Heart right ventricle (tissue), 16 donors: ENCODE data around the gene CTU2. TPM values are rescaled to one million over a fixed set of nuclear protein-coding genes. Genes with fewer than 3 reads are reported as not detected.

ENCODE experiments used
- ATAC-seq, 8 donors: fragments of 200-7000 bp; cut with Tn5 transposase; one replicate each; pipeline ENCODE4 v1.9.1; 2020; ENCODE audit warnings: mild to moderate bottlenecking in 8 of 8, moderate library complexity in 8 of 8, moderate number of reproducible peaks in 1 of 8
- DNase-seq, 2 donors: peaks; one replicate each; pipeline ENCODE4 v3.0.0-alpha.2; 2020
- H3K27ac ChIP-seq, 10 donors: fragments of 200-600 bp; sonication (generic) in 2 of 10; one replicate each; pipeline versions ENCODE4 v1.5.0 to v1.8.0; 2020 to 2022; ENCODE audit warnings: mild to moderate bottlenecking in 3 of 10
- H3K27me3 ChIP-seq, 7 donors: fragments of 200-600 bp; one replicate each; pipeline ENCODE4 v1.8.0; 2021 to 2022; ENCODE audit warnings: mild to moderate bottlenecking in 2 of 7
- H3K36me3 ChIP-seq, 9 donors: fragments of 200-600 bp; sonication (generic) in 1 of 9; one replicate each; pipeline versions ENCODE4 v1.5.0 to v1.8.0; 2020 to 2022; ENCODE audit warnings: mild to moderate bottlenecking in 2 of 9
- H3K4me1 ChIP-seq, 9 donors: fragments of 200-600 bp; sonication (generic) in 1 of 9; one replicate each; pipeline versions ENCODE4 v1.5.0 to v1.8.0; 2020 to 2022; ENCODE audit warnings: mild to moderate bottlenecking in 4 of 9
- H3K4me3 ChIP-seq, 10 donors: fragments of 200-600 bp; sonication (generic) in 2 of 10; one replicate each; pipeline versions ENCODE4 v1.5.0 to v1.8.0; 2020 to 2022; ENCODE audit warnings: mild to moderate bottlenecking in 7 of 10, moderate library complexity in 2 of 10
- H3K9me3 ChIP-seq, 11 donors: fragments of 200-600 bp in 10 of 11; sonication (generic) in 2 of 11; one replicate each; pipeline versions ENCODE4 v1.5.0 to v1.8.0; 2013 to 2022; ENCODE audit warnings: mild to moderate bottlenecking in 2 of 11, control low read depth in 1 of 11, moderate library complexity in 1 of 11
- CTCF ChIP-seq, 9 donors: fragments of 200-600 bp; sonication (generic) in 2 of 9; IDR thresholded peaks; one replicate each; pipeline versions ENCODE4 v1.5.0 to v1.8.0; 2021 to 2022; ENCODE audit warnings: antibody characterized with exemption in 9 of 9, mild to moderate bottlenecking in 5 of 9, moderate library complexity in 1 of 9
- WGBS, 2 donors: extraction: QIAGEN DNeasy Blood & Tissue Kit; methylation state at CpG; one replicate each; pipeline ENCODE4 v1.1.7; 2013; ENCODE audit warnings: inconsistent platforms in 1 of 2; 5-methylcytosine and 5-hydroxymethylcytosine counted together
- intact Hi-C, 10 donors: fragments of 100-400 bp; cut with DNase I; formaldehyde crosslinking; loops; one replicate each; pipeline versions ENCODE4 v1.11.1 to v1.14.2; 2022
- polyA plus RNA-seq, 2 donors: library from polyadenylated mRNA; stranded (reverse); fragments of 200-250 nt; gene quantifications; one replicate each; pipeline ENCODE4 v1.2.3, GENCODE V29; 2013
- total RNA-seq, 10 donors: library from RNA; stranded (reverse); fragmentation: NEBNext Ultra II Directional in 3 of 10; extraction: Animal tissue kit (Norgen Biotek cat#: 25700) in 3 of 10; gene quantifications; one replicate each; pipeline versions ENCODE4 v1.2.1 to v1.2.4, GENCODE V29; 2021 to 2023
- donor health status: Arrhythmogenic right ventricular cardiomyopathy.
- donor health status: ischemic (EF 13 %, LVEDD 7.1; RV severe dilation, severe dysfunction).
- donor health status: healthy with polysubstance abuse.
- donor health status: DM: no; HTN: yes; CAD: no.
- donor health status: DM: no; HTN: no; CAD: no.
- donor health status: ischemic (EF 25% LVEDD 6.9; RV normal size, moderate dysfunction).
- donor health status: ischemic (EF 25% LVEDD 5.7; RV mildly dilated, moderate dysfunction).
- donor health status: healthy.
- donor health status: DM: yes; HTN: yes; CAD: no.
- donor health status: Ischemic cardiomyopathy.
- donor health status: ischemic (EF 35%, LVEDD 5.7; RV mildly dilated, moderate dysfunction).
- donor health status: nonischemic (EF 11% LVEDD 7.7; RV severe dilation, severe dysfunction).
- donor health status: DM: yes; HTN: yes; CAD: no.
- donor health status: PGD.
- donor health status: ischemic (EF 29% LVEDD 5.4; RV normal size, mild dysfunction).
- donor health status: nonischemic (EF 23%, LVEDD 6.1; RV moderate dilation, normal function).

The CTU2 gene
- total and polyA plus RNA-seq, 12 donors: 11.8 to 22.6 (median 14.4) TPM

GRCh38 chr16:88749358-88749757 lies 43.1 kb downstream of the CTU2 start:
- intact Hi-C loops: loop anchor here in 5 of 10 donors (10.0 kb wide), 2 partner anchors 415 to 465 kb away; partner anchors contain the start of gene ZNF778 (in 2 of the 5)
- Histone ChIP-seq H3K4me1 (peaks cover 7 to 37% (median 26%) of the 10 kb centered on the region in 9 donors), H3K4me3 (no peak overlapping the region), H3K36me3 (peaks cover 0 to 8% (median 0%) of the 10 kb centered on the region in 9 donors), H3K27me3 (no peaks in the 10 kb centered on the region), H3K27ac (no peak overlapping the region), H3K9me3 (no peaks in the 10 kb centered on the region)
- no peak for TF ChIP-seq CTCF (IDR thresholded peaks at IDR 0.05)
- no peak for ATAC-seq
- WGBS, 2 donors: 98 to 99% methylated on average over 26 of the region's 26 CpGs
- DNase-seq: no peak

- WGBS, 2 donors: 82 to 86% methylated on average over 12 of the region's 12 CpGs
- intact Hi-C loops: no loop called here
- peaks cover 3 to 24% (median 16%) of the 10 kb centered on the region in 9 donors for H3K4me1 ChIP-seq
Measured at GRCh38 chr16:88750854-88751253, 44.6 kb downstream of the CTU2 start.

GRCh38 chr16:88752386-88753002 lies 46.2 kb downstream of the CTU2 start:
- Histone ChIP-seq H3K27me3 (no peaks in the 10 kb centered on the region), H3K4me3 (no peak overlapping the region), H3K36me3 (peaks cover 0 to 8% (median 0%) of the 10 kb centered on the region in 9 donors), H3K4me1 (peaks cover 0 to 13% (median under 1%) of the 10 kb centered on the region in 9 donors), H3K9me3 (no peaks in the 10 kb centered on the region), H3K27ac (no peak overlapping the region)
- intact Hi-C loops: no loop called here
- DNase-seq (no peak), ATAC-seq (no peak)
- TF ChIP-seq CTCF (IDR thresholded peaks at IDR 0.05): no peak
- 91 to 95% methylated on average over 16 of the region's 16 CpGs for whole genome bisulfite sequencing, 2 donors

More at GRCh38 chr16:88750854-88751253, 44.6 kb downstream of the CTU2 start:
- no peaks in the 10 kb centered on the region for H3K27me3 ChIP-seq
- DNase-seq: no peak
- no peak overlapping the region for H3K4me3 ChIP-seq
- TF ChIP-seq CTCF (IDR thresholded peaks at IDR 0.05): no peak
- no peak overlapping the region for H3K27ac ChIP-seq
- H3K9me3 ChIP-seq: no peaks in the 10 kb centered on the region
- ATAC-seq: no peak
- peaks cover 0 to 8% (median 0%) of the 10 kb centered on the region in 9 donors for H3K36me3 ChIP-seq

- Histone ChIP-seq H3K4me1 (peaks cover 0 to 12% (median 0%) of the 10 kb centered on the region in 9 donors), H3K9me3 (peaks cover 0 to under 1% (median 0%) of the 10 kb centered on the region in 11 donors), H3K4me3 (no peak overlapping the region), H3K36me3 (peaks cover 0 to 8% (median 0%) of the 10 kb centered on the region in 9 donors), H3K27ac (no peak overlapping the region), H3K27me3 (no peaks in the 10 kb centered on the region)
- no peak for DNase-seq
- intact Hi-C loops: no loop called here
- WGBS, 2 donors: 88 to 90% methylated on average over 12 to 13 of the region's 13 CpGs
- no peak for TF ChIP-seq CTCF (IDR thresholded peaks at IDR 0.05)
- no peak for ATAC-seq
Measured at GRCh38 chr16:88753191-88753590, 46.9 kb downstream of the CTU2 start.
